Ureter (tissue), 1 donor: Measurements from ENCODE around the gene NUP88. TPM values are rescaled to one million over a fixed set of nuclear protein-coding genes. Genes with fewer than 3 reads are reported as not detected.

Experiments
- DNase-seq: peaks from one replicate; pipeline ENCODE4 v3.0.0-alpha.2; 2020; ENCODE audit warnings: low spot score
- total RNA-seq: library from RNA; stranded (reverse); gene quantifications from one replicate; pipeline ENCODE4 v1.2.4, GENCODE V29; 2023
- donor health status: DM: yes; HTN: yes; CAD: no.

Gene NUP88
- total RNA-seq, 1 donor from 2014 or later: 73.9 TPM

DNA sequence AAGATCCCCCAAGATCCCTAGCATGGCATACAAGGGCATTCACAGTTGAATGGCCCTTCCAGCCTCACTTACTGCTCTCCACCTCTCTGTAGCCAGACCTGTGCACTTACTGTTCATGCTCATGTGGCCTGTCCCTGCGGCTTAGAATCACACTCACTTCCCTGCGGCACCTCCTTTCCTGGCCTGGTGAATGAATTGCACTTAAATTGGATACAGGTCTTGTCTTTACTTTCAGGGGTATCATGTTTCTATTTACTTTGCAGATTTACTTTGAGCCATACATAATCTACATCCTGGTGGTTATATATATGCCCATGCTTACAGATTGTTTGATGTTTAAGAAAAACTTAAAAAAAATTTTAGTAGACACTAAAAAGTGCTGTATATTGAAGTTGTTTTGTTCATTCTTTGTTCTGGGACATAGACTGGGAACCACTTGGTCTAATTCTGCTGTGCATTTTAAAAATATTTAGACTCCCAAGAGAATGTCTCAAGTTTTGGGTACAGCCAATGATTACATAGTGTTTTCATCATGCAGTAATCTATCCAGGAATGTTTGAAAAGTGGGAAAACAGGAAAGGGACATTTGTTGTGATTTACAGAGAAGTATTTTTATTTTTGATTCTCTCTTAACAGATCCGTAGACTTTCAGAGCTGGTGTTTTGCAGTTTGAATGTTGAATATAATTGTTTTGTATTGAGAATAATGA is 63.9 kb downstream of the NUP88 start:
- DNase-seq: no peak

DNA sequence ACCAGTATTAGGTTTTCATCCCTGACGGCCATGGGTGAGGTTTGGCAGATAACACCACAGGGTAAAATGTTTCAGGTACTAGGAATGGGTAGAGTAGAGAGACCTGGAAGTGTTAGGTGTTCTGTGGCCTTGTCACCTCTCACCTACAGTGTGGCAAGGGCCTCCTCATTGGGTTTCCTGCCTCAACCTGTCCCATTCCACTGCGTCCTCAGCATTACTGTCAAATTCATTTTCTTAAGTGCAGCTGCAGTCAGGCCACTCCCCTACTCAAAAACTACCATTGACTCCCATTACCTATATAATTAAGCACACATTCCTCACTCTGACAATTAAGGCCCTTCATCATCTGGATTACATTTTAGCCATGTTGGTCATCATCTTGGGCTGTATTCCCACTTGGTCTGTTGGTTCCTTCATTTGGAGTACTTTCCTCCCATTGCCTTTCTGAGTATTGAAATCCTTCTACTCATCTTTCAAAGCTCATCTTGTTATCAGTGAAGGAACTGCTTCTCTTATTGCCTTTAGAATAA is 64.5 kb downstream of the NUP88 start:
- no peak for DNase-seq

DNA sequence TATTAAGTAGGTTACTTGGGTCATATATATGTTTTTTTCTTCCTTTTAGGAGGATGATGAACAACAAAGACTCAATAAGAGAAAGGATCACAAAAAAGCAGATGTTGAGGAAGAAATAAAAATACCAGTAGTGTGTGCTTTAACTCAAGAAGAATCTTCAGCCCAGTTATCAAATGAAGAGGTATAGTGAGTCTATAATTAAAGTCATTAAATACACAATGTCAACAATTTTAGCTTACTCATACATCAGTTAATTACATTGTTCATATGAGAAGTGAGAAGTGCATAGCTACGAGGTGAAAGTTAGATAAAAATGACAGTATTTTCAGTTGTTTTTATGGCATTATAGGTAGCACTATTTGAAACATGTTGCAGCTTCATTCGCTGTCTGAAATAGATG is 65.2 kb downstream of the NUP88 start:
- DNase-seq: no peak

- DNase-seq: no peak
These were observed 66.7 kb downstream of the NUP88 start for GRCh38 chr17:5352681-5353289.

DNA sequence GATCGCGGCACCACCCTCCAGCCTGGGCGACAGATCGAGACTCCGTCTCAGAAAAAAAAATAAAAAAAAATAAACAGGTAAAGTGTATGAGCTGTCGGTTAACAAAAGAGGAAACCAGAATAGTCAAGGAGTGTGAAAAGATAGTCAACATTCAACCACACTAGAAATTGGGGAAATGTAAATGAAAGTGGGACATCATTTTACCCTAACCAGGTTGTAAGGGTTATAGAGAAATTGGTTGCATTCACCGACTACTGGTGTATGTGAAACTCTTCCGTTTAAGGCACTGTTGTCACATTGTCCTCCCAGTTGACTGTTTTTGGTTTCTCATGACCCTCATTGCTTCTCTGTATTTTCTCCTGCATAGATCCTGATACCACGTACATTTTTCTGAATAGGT is 74.5 kb downstream of the NUP88 start:
- DNase-seq: no peak

Other genes starting within 250 kb of the NUP88 start
- 13.5 TPM for gene ZNF594, start 227.8 kb downstream of the NUP88 start, total RNA-seq
- gene SCIMP, start 184.8 kb downstream of the NUP88 start, total RNA-seq: 2.9 TPM
- gene RABEP1, start 137.4 kb downstream of the NUP88 start, total RNA-seq: 40.4 TPM
- gene RPAIN, start 520 bp upstream of the NUP88 start, total RNA-seq: 41.7 TPM
- 143 TPM for gene C1QBP, start 19.5 kb upstream of the NUP88 start, total RNA-seq
- gene DHX33, start 49.3 kb upstream of the NUP88 start, total RNA-seq: 15.8 TPM
- gene DERL2, start 66.5 kb upstream of the NUP88 start, total RNA-seq: 68.9 TPM
- 17.7 TPM for gene MIS12, start 66.9 kb upstream of the NUP88 start, total RNA-seq
- gene NLRP1, start 164.8 kb upstream of the NUP88 start, total RNA-seq: 34.2 TPM